Measurements from ENCODE around the gene OGG1. TPM values are rescaled to one million over a fixed set of nuclear protein-coding genes. Genes with fewer than 3 reads are reported as not detected.
A peak's percentile ranks its signal among the peaks of the same experiment; 100 is the strongest.

Gene OGG1
- total and polyA plus RNA-seq, 10 of the 15 experiments (the other 5 are each of a cell fraction or from before 2014, with no cell fraction given): 4.8 to 38.8 (median 27.2) TPM

DNA sequence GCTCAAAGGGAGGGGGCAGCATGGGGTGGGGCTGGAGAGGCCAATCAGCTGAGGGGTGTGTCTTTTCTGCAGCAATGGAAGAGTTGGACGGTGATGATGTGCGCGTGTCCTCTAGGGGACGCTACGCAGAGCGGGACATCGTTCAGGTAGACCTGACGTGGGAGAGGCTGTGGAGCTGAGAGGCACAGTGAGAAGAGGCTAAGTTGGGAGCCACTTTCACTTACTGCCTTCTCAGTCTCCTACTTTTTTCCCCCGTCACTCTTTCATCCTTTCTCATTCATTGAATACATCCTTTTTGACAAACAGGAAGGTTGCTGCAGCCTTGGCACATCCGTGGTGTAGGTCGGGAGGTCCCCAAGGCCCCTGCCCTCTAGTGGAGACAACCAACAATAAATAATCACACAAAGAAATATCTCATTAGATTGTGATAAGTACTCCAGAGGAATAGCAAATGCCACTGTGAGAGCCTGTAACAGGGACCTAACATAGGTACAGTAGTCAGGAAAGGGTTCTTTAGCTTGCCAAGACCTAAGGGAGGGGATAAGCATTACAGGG lies 22.6 kb upstream of the OGG1 start:
- no peak for DNase-seq (ENCODE audit: low read depth, low spot score)
- peak overlapping the region; percentile 15; the same call in 1 of the 2 replicates for H3K4me2 ChIP-seq (ENCODE audit: control insufficient read depth, insufficient read depth)
- no peak overlapping the region for H3K27ac ChIP-seq (ENCODE audit: control insufficient read depth, insufficient read depth)
- no peaks in the 10 kb centered on the region for H3K4me1 ChIP-seq (ENCODE audit: control insufficient read depth, insufficient read depth, low read length)
- no peaks in the 10 kb centered on the region for H3K36me3 ChIP-seq (ENCODE audit: control insufficient read depth in 2 of 2, insufficient read depth in 2 of 2, low read length in 1 of 2)
- ChIA-PET SMC1A (ENCODE audit: uncharacterized antibody, unreplicated experiment) (interaction anchor here (0.5 to 1.3 kb wide), 6 partner anchors 9 to 328 kb away, joined by 3 to 4 read pairs (median 3); no protein-coding TSS in a partner anchor), RAD21 (ENCODE audit: unreplicated experiment) (interaction anchor here (0.8 to 1.9 kb wide), 2 partner anchors 12 to 374 kb away, joined by 3 to 6 read pairs; no protein-coding TSS in a partner anchor), CTCF (interaction anchor here (0.6 to 3.5 kb wide), 9 partner anchors 9 to 374 kb away, joined by 3 to 45 read pairs (median 6); no protein-coding TSS in a partner anchor), POLR2A (interaction anchor here (0.6 to 1.1 kb wide), 2 partner anchors 13 to 973 kb away, joined by 3 read pairs; no protein-coding TSS in a partner anchor)
- in situ Hi-C loops (cut with MboI) (loop anchor here (5.0 kb wide), 1 partner anchor 225 kb away; no protein-coding TSS in a partner anchor), intact Hi-C loops (cut with micrococcal nuclease; ENCODE audit: unreplicated experiment) (loop anchor here (1.0 kb wide), 1 partner anchor 224 kb away; no protein-coding TSS in a partner anchor)
- H4K20me1 ChIP-seq (ENCODE audit: control insufficient read depth, insufficient read depth): no peaks in the 10 kb centered on the region
- H3K9ac ChIP-seq (ENCODE audit: control insufficient read depth, insufficient read depth, low read length): no peak overlapping the region
- peak; percentile 26 for ATAC-seq
- FAIRE-seq: peak; percentile 13
- peaks cover 5% of the 10 kb centered on the region for H3K79me2 ChIP-seq (ENCODE audit: control insufficient read depth, insufficient read depth, low read length)
- TF ChIP-seq CREM (IDR thresholded peaks at IDR 0.05; ENCODE audit: low read depth) (0 out of 2 replicates have a peak, but pooled peaks have one; percentile 23), SMC3 (IDR thresholded peaks at IDR 0.05; ENCODE audit: borderline replicate concordance, low read length) (peak; percentile 37; the same call in 1 of the 2 replicates), ASH2L (IDR thresholded peaks at IDR 0.05; ENCODE audit: borderline replicate concordance, low read depth) (no peak), RAD21 (IDR thresholded peaks at IDR 0.05; ENCODE audit: insufficient read depth, low read depth, low read length) (peak; percentile 46; the same call in 1 of the 2 replicates), CTCF (IDR thresholded peaks at IDR 0.05 in 2 of 3, conservative IDR thresholded peaks at IDR 0.05 in 1 of 3; ENCODE audit: control insufficient read depth in 2 of 3, extremely low read depth in 1 of 3, insufficient read depth in 1 of 3, low read depth in 3 of 3, low read length in 3 of 3) (peak; percentile 44 to 54 (median 46); a peak in 5 of 6 replicates), EZH2 (IDR thresholded peaks at IDR 0.05; ENCODE audit: borderline replicate concordance, control insufficient read depth, low read depth, low read length) (no peak), SRF (IDR thresholded peaks at IDR 0.05; ENCODE audit: low read depth in 2 of 2, low read length in 2 of 2) (no peak)
- no peaks in the 10 kb centered on the region for H3K9me3 ChIP-seq (replicated peaks; ENCODE audit: control insufficient read depth, insufficient read depth, low read length)
- no peaks in the 10 kb centered on the region; a peak in 1 of 4 replicates for H3K27me3 ChIP-seq (replicated peaks in 1 of 2; ENCODE audit: control insufficient read depth in 2 of 2, insufficient read depth in 2 of 2, low read length in 1 of 2)
- 2% methylated on average over 11 of the region's 11 CpGs for WGBS (ENCODE audit: insufficient coverage, insufficient replicate concordance, low lambda C conversion rate, missing lambda C conversion rate)
- no peak overlapping the region; the same call in 1 of the 2 replicates for H2AFZ ChIP-seq (ENCODE audit: control insufficient read depth, low read depth, low read length)
- H3K4me3 ChIP-seq: no peak overlapping the region
- BruUV-seq (replicated peaks): no TSS peak

Measured in GM12878 (cell line).